NCI-H748 (cell line): ENCODE measurements around the gene MAP2K5.
A peak's percentile ranks its signal among the peaks of the same experiment; 100 is the strongest.

Source experiments
- DNase-seq: peaks from one replicate; lab custom pipeline; 2025; ENCODE audit not compliant: unreplicated experiment; lab: John Stamatoyannopoulos, UW

Gene MAP2K5

DNA sequence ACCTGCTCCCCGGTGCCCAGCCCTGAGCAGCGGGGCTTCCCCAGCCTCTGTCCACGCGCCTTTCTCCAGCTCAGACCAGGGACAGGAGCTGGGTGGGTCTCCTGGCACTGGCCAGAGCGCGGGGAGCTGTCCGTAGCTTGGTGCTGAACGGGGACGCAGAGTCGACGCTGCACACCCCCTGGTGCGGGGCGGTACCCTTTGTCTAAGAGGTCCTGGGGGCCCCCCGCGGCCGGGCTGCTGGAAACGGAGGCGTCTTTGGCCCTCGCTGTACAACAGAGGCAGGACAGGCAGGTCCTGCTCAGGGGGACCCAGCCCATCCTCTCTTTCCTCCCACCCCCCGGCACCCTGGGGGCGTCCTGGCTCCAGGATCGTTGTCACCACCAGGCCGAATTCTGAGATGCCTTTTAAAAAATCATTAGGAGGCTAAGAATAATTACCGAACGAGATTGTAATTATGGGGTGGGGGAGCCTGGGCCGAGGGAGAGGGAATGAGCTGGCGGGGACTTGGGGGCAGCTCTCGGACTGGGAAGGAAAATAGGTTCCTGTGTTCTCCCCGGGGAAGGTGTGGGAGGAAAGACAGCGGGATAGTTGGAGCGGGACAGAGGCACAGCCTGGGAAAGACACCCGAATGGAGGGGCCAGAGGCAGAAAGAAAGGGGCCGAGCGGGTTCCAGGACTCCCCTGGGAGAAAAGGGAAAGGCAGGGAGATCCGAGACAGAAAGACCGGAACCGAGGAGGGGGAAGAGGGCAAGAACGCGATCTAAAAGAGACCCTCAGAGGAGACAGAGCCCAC lies 278.7 kb downstream of the MAP2K5 start:
- DNase-seq = no peak

DNA sequence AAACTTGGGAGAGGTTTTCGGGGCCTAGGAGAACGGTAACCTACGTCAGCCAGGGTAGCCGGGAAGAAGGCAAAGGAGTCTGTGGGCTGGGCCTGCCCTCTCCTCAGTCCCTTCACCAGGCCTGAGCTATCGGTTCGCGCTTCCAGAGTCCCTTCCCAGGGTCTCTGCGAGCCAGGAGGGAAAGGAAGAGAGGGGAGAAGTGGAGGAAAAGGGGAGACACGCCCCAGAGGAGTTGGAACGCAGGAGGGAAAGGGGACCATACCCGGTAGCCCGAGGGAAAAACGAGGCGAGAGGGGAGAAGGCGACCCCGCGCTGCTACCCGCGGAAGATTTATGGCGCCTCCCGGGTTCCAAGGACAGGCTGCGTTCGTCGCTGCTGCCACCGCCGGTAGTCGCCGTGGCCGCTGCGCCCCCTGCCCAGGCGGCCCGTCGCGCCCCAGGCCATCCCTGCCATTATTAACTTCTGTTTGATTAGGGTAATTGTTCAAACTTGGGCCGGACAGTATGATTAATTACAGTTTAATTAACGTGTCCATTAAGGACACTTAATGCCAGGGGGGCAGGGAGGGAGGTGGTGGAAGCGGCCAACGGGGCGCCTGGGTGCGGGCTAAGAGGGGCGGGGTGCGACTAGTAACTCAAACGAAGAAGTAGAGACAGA lies 279.4 kb downstream of the MAP2K5 start:
- DNase-seq = peak; percentile 22

DNA sequence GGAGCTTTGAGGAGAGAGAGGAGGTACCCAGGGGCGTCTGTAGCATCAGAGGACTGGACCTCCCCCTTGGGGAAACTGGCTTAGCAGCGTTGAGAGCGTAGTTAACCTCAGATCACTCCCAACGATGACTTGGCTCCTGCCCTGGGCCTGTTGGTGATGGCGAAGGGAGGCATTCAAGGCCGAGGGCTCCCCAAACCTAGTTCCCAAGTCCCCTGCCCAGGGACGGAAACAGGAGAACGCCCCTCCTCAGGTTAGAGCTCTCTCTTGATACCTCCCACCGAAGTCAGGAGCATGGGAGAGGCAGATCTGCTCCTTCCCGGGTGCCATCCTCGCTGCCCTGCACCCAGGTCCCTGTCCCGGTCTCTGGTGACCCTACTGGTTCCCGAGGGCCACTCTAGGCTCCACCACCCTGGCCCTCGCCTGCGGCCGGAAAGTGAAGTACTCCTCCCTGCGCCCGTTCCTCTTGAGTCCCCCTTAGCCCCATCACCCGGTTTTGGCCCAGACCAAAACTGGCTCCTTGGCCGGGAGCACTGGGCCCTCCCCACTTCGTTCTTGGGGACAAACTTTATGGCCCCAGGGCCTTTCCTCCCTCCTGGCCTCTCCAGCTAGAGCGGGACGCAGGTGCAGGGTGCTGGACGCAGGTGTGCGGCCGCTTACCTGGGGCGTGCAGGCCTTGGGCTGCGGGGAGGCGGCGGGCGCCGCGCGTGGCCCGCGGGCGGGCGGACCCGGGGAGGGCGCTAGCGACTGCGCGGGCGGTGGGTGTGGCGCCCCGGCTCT lies 280.2 kb downstream of the MAP2K5 start:
- peak; percentile 38 for DNase-seq

DNA sequence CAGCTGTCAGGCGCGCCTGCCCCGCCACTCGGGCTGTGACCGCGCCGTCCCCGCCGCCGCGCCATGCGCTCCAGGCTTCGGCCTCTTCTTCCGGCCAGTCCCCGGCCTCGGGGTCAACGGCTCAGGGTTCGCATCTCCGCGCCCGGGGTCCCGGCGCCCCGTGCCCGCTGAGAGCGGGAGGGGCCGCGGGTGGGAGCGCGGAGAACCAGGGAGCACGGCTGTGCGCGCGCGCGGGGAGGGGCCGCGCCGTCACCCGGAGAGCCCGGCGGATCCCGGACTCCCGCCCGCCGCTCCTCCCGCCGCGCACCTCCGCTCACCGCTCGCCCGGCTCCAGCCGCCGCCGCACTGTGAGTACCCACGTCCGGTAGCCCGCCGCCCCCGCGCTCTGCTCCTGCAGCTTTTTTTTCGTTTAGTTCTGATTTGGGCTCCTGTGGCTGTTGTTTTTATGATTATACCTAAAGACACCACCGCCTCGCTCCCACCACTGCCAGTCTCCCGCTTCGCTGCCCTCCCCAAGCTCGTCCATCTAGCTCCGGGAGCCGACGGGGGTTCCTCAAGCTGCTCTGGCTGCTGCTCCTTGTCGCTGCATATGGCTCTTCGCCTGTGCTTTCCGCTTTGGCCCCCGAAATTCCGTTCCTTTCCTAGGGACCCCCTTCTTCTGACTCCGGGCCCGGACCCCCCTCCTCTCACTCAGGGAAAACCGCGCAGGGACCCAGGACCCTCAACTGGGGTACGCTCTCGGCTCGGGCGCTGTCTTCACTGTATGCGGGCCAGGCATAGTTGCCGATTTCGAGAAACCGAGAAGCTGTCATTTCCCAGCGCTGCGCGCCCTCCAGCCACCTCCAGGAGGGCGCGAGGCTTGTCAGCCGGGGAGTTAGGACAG lies 281.1 kb downstream of the MAP2K5 start:
- peak; percentile 55 for DNase-seq

DNA sequence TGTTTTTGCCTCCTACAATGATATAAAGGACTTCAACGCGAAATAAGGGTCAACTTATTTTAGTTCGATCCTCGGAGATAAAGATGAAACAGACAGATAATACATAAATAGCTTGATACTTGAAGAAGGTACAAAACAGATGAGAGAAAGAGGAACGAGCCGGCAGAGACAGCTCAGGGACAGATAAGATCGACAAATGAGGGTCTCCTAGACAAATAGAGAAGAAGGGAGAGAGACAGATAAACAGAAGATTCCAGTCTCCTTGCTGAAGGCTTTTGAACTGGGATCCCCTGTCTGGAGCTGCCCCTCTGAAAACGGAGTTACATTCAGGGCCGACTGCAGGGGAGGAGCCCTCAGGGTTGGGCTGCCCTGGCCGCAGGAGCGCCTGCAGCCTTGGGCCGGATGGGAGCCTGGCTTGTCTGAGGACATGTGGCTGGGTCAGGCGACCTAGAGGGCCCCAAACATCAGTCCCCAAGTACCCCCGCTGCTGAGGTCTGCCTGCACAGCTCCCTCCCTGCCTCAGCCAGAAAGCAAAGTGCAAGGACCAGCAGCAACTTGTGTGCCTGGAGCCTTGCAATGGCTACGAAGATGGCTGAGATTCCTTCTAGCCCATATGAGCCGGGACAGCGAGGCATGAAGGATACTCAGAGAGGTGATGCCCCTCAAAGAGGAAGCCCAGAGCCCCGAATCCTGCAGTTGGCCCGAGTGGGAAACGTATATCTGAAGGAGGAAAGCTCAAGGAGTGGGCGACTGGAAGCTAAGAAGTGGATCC lies 281.9 kb downstream of the MAP2K5 start:
- DNase-seq = no peak

DNA sequence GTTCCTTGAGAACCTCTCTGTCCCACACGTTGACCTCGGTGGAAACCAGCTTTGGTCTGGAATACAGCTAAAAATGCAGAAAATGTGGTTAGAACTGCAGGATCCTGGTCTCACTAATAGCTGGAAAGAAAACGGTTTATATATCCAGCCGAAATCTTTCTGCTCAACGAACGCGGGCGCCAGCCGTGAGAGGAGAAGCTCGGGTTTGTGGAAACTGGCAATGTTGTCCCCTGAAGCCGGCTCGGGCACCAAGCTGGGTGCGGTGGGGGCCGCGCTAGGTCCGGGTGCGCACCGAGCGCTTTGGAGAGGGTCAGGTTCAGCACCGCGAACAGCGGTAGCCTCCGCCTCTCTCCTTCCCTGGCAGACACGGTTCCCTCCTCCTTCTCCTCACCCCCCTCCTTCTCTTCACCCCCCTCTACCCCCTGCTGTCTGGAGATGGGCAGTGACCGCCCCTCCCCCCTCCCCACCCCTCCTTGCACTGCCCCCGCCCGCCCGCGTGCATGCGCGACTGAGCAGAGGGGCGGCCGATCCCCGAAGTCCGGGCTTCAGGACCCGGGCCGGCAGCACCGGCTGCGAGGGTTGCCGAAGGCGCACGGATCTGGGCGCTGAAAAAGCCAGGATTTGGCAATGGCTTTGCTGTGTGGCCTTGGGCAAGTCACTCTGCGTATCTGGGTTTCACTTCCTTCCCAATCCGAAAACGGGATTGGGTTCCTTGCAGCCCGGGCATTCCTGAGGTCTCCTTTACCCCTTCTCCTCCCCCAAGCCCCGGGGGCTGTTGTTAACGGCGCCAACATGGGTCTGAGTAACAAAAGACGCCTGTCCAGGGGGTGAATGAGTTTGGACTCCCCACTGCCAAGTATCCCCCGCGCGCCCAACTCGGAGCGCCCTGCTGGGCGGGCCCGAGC lies 282.7 kb downstream of the MAP2K5 start, which contains the start of gene SKOR1:
SKOR1 (plus strand) TSS at position 534 of the 905 bp plus-strand sequence; CDS start at position 628, 94 bp downstream.
- DNase-seq = peak; percentile 42

DNA sequence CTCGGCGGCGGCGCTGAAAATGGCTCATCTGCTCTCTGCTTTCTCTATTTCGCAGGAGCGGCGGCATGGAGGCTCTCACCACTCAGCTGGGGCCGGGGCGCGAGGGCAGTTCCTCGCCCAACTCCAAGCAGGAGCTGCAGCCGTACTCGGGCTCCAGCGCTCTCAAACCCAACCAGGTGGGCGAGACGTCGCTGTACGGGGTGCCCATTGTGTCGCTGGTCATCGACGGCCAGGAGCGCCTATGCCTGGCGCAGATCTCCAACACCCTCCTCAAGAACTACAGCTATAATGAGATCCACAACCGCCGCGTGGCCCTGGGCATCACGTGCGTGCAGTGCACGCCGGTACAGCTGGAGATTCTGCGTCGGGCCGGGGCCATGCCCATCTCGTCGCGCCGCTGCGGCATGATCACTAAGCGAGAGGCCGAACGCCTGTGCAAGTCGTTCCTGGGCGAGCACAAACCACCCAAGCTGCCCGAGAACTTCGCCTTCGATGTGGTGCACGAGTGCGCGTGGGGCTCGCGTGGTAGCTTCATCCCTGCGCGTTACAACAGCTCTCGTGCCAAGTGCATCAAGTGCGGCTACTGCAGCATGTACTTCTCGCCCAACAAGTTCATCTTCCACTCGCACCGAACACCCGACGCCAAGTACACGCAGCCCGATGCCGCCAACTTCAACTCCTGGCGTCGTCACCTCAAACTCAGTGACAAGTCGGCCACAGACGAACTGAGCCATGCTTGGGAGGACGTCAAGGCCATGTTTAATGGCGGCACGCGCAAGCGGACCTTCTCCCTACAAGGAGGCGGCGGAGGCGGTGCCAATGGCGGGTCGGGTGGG lies 283.6 kb downstream of the MAP2K5 start:
- peak; percentile 70 for DNase-seq

DNA sequence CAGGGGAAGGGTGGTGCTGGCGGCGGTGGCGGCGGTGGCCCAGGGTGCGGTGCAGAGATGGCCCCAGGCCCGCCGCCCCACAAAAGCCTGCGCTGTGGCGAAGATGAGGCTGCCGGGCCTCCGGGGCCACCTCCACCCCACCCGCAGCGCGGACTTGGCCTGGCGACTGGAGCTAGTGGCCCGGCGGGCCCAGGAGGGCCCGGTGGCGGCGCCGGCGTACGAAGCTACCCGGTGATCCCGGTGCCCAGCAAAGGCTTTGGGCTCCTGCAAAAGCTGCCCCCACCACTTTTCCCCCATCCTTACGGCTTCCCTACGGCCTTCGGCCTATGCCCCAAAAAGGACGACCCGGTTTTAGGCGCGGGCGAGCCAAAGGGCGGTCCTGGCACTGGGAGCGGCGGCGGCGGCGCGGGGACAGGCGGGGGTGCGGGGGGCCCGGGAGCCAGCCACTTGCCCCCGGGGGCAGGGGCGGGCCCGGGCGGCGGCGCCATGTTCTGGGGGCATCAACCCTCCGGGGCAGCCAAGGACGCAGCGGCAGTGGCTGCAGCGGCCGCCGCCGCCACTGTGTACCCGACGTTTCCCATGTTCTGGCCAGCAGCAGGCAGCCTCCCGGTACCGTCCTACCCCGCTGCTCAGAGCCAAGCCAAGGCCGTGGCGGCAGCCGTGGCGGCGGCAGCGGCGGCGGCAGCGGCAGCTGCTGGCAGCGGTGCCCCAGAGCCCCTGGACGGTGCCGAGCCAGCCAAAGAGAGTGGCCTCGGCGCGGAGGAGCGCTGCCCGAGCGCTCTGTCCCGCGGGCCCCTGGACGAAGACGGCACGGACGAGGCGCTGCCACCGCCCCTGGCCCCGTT lies 284.4 kb downstream of the MAP2K5 start:
- peak; percentile 52 for DNase-seq

DNA sequence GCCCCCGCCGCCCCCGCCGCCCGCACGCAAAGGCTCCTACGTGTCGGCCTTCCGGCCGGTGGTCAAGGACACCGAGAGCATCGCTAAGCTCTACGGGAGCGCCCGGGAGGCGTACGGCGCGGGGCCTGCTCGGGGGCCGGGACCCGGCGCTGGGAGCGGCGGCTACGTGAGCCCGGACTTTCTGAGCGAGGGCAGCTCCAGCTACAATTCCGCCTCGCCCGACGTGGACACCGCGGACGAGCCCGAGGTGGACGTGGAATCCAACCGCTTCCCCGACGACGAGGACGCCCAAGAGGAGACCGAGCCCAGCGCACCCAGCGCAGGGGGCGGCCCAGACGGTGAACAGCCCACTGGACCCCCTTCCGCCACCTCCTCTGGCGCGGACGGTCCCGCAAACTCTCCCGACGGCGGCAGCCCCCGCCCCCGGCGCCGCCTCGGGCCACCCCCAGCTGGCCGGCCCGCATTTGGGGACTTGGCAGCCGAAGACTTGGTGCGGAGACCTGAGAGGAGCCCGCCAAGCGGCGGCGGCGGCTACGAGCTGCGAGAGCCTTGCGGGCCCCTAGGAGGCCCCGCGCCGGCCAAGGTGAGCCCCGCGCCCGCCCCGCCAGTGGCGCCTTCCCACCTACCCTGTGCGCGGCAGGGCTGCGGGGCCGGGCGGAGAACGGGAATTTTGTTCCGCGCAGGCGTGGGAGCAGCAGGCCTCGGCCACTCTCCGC lies 285.2 kb downstream of the MAP2K5 start:
- DNase-seq = no peak

DNA sequence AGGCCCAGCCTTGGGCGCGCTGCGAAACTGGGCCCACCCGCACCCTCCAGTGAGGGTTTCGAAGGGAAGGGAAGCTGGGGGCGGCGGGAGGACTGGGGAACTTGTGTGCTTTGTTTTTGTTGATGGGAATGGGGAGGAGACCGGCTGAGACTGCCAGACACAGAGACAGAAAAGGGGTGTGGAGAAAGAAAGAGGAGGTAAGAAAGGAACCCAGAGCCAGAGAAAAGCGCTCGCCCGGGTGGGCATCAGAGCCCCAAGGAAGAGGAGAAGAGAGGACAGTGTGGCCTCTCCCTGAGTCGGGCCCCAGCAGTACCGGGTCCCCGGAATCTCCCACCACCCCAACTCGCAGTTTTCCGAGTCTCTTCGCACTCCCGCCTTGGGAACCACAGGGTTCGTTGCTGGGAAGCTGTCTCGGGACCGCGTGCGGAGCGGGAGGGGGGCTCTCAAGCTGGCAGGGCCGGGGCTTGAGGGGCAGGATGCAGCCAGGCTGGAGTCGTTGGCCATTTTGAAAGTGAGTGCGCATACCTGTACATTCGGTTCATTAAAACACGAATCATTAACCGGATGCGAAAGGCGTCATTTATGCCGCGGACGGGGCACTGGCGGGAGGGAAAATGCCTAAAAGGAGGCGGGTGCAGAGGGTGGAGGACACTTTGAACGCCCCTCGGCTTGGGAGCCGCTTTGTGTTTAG lies 285.9 kb downstream of the MAP2K5 start:
- DNase-seq = no peak

DNA sequence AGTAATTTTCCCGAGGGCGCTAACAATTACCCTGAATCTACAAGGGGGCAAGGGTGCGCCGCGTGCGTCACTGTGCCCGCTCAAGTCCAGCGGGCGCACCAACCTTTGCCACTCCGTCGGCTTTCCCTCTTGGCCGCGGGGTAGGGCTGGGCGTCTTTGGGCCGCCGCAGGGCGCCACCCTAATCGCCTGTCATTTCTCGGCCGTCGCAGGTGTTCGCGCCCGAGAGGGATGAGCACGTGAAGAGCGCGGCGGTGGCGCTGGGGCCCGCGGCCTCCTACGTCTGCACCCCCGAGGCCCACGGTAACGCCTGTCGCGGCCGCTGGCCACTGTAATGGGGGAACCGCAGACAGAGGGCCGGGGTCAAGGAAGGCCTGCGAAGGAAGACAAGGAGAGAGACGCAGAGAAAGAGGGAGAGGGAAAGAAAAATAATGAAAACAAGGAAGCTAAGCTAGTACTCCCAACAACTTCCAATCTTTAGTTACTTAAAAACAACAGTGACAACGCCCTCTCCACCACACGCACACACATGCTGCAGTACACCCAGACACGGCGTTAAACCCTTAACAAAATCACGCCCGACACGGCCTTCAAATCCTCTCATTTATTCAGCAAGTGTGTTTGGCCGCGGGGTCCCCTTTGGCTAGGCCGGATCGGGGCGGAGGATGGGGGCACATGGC lies 286.6 kb downstream of the MAP2K5 start:
- no peak for DNase-seq

DNA sequence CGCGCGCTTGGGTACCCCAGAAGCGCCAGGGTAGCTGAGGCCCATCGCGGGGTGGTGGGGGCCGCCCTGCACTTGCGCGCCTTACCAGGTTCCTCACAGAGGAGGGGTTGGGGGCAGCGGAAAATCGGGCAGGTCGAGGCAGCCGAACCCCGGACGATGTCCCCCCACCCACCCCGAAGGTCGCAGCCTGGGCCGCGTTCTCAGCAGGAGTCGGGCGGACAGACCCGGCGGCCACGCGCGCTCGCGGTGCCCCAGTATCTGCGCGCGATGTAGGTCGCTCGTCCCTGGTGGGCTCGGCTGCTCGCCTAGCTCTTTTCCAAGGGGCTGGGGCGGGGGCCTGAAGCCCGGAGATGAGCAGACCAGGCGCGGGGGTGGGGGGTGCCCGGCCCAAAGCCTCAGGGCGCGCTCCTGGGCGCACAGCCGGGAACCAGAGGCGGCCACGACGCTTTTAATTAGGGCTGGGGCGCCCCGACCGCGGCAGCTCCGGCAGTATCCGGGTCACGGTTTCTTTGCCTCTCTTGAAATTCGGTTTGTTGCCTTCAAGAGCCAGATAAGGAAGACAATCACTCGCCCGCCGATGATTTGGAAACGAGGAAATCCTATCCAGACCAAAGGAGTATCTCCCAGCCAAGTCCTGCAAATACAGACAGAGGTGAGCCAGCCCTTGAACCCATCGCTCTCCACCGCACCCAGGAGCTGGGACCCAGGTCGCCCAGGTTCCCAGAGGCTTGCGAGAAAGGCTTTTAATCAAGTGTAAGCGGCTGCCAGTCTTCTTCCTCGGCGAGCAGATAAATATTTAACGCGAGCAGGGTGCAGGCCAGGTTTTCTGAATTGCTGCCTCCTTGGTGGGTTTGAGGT lies 287.4 kb downstream of the MAP2K5 start:
- no peak for DNase-seq

DNA sequence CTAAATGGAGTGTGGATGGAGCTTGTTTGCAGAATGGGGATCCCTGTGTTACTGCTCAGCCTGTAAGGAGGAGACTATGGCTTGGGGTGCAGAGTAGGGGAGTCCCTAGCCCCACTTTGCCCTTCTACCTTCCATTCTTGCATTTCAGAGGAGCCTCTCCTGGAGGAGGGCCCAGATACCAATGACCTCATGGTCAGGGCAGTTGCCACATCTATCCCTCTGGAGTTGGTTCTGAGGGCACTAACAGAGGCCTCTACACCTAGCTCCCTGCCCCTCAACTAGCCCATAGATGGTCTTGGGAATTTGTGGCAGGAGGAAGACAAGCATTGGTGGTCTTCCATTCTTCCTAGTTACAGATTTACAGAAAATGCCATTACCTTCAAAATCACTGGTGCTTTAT lies 288.9 kb downstream of the MAP2K5 start:
- DNase-seq = no peak

DNA sequence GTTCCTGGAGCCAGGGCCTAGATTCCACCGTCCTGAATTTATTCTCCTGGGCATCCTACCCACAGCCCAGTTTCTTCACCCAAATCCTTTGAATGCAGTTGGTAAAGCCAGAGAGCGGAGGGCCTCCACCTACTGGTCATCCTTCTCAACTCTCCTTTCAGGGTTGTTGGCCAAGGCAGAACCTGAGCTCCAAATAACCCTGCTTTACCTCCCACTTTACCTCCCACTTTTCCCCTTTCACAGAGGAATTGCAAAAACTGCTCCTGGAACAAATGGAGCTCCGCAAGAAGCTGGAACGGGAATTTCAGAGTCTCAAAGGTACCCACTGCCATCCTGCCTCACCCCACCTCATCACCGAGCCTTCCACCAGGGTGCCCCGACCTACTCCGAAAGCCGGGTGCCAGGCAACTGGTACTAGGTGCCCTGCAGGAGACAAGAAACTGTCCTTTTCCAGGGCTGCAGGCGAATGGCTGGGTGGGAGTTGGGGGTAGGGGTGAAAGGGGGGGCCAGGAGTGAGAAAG lies 289.6 kb downstream of the MAP2K5 start:
- peak; percentile 39 for DNase-seq
